Osteoblast (primary cell): ENCODE data around the gene RIMBP2. TPM values are rescaled to one million over a fixed set of nuclear protein-coding genes. Genes with fewer than 3 reads are reported as not detected.
A peak's percentile ranks its signal among the peaks of the same experiment; 100 is the strongest.
"Not testable (repeated sequence)": the region's sequence is repeated elsewhere in the genome, so short reads cannot be mapped to it uniquely, and the experiment has no call there.

ENCODE experiments used
- DNase-seq: peaks from one replicate; pipeline ENCODE4 v3.0.0; 2011; ENCODE audit warnings: low spot score, mixed read lengths; ENCODE audit not compliant: insufficient read length; ENCODE audit errors: missing footprints
- H2AFZ ChIP-seq: 2 replicates; pipeline ENCODE4 v1.6.0; 2011; ENCODE audit warnings: mild to moderate bottlenecking, low read length
- H3K27ac ChIP-seq: 2 replicates; pipeline ENCODE4 v1.5.1; 2011; ENCODE audit warnings: mild to moderate bottlenecking, low read depth, low read length, moderate library complexity
- H3K27me3 ChIP-seq: 2 replicates; pipeline ENCODE4 v1.6.0; 2012; ENCODE audit warnings: mild to moderate bottlenecking, control low read depth, inconsistent platforms, low read length, moderate library complexity; ENCODE audit not compliant: insufficient read depth
- H3K36me3 ChIP-seq: 2 replicates; pipeline ENCODE4 v1.5.1; 2011; ENCODE audit warnings: mild to moderate bottlenecking, low read length, control low read depth, moderate library complexity; ENCODE audit not compliant: insufficient read depth
- H3K4me1 ChIP-seq: 2 replicates; pipeline ENCODE4 v1.5.1; 2011; ENCODE audit warnings: mild to moderate bottlenecking, low read length, control low read depth, moderate library complexity; ENCODE audit not compliant: insufficient read depth
- H3K4me2 ChIP-seq: 2 replicates; pipeline ENCODE4 v1.6.0; 2011; ENCODE audit warnings: mild to moderate bottlenecking, low read length; ENCODE audit not compliant: insufficient read depth
- H3K4me3 ChIP-seq: fragments of 200-600 bp; sonication (generic); 3 replicates; pipeline ENCODE4 v1.5.1; 2012; ENCODE audit warnings: mild to moderate bottlenecking, low read length, inconsistent platforms; ENCODE audit not compliant: insufficient read depth
- H3K79me2 ChIP-seq: 2 replicates; pipeline ENCODE4 v1.6.0; 2012; ENCODE audit warnings: mild to moderate bottlenecking, low read length, control low read depth, inconsistent platforms; ENCODE audit not compliant: insufficient read depth
- H3K9me3 ChIP-seq: 2 replicates; pipeline ENCODE4 v1.5.1; 2011; ENCODE audit warnings: low read depth, low read length, control low read depth
- H4K20me1 ChIP-seq: 2 replicates; pipeline ENCODE4 v1.6.0; 2012; ENCODE audit warnings: mild to moderate bottlenecking, low read length, control low read depth; ENCODE audit not compliant: insufficient read depth
- CTCF ChIP-seq: IDR thresholded peaks from 2 replicates; pipeline ENCODE4 v1.5.1; 2011; ENCODE audit warnings: mild to moderate bottlenecking, low read depth, low read length, moderate library complexity; ENCODE audit errors: extremely low read depth
- total RNA-seq: library from RNA; depleted of rRNA; stranded (reverse); fragments of >200 nt; gene quantifications from 2 replicates; pipeline ENCODE4 v1.2.3, GENCODE V29; 2012

The RIMBP2 gene
- total RNA-seq, 1 donor: not detected

- no peak for TF ChIP-seq CTCF
- no peak for DNase-seq
- H2AFZ ChIP-seq: no peak overlapping the region
Observed at GRCh38 chr12:130752692-130753230, 36.7 kb upstream of the RIMBP2 start.

GRCh38 chr12:130752037-130752436 is 35.9 kb upstream of the RIMBP2 start:
- H3K27me3 ChIP-seq, H3K36me3 ChIP-seq, H3K79me2 ChIP-seq, H3K4me3 ChIP-seq, H3K4me2 ChIP-seq, H2AFZ ChIP-seq, H3K9me3 ChIP-seq, H3K27ac ChIP-seq, DNase-seq, H4K20me1 ChIP-seq, H3K4me1 ChIP-seq: not testable (repeated sequence)

More at GRCh38 chr12:130752692-130753230, 36.7 kb upstream of the RIMBP2 start:
- Histone ChIP-seq H3K4me2 (no peak overlapping the region), H3K27ac (no peak overlapping the region), H3K4me1 (no peaks in the 10 kb centered on the region), H3K27me3 (no peaks in the 10 kb centered on the region), H3K36me3 (no peaks in the 10 kb centered on the region), H3K9me3 (no peaks in the 10 kb centered on the region), H4K20me1 (no peaks in the 10 kb centered on the region), H3K79me2 (no peaks in the 10 kb centered on the region), H3K4me3 (no peak overlapping the region)

GRCh38 chr12:130748786-130749185 is 32.7 kb upstream of the RIMBP2 start:
- Histone ChIP-seq H3K4me1 (no peaks in the 10 kb centered on the region), H3K79me2 (no peaks in the 10 kb centered on the region), H3K36me3 (no peaks in the 10 kb centered on the region), H3K27me3 (no peaks in the 10 kb centered on the region), H4K20me1 (no peaks in the 10 kb centered on the region), H3K9me3 (no peaks in the 10 kb centered on the region), H2AFZ (no peak overlapping the region), H3K4me2 (no peak overlapping the region), H3K4me3 (no peak overlapping the region), H3K27ac (no peak overlapping the region)
- DNase-seq: no peak
- no peak for TF ChIP-seq CTCF

- Histone ChIP-seq H3K36me3 (no peaks in the 10 kb centered on the region), H3K27me3 (no peaks in the 10 kb centered on the region), H3K4me1 (no peaks in the 10 kb centered on the region), H3K4me3 (no peak overlapping the region), H4K20me1 (no peaks in the 10 kb centered on the region), H3K4me2 (no peak overlapping the region), H3K9me3 (no peaks in the 10 kb centered on the region), H2AFZ (no peak overlapping the region), H3K27ac (no peak overlapping the region), H3K79me2 (no peaks in the 10 kb centered on the region)
- TF ChIP-seq CTCF: peak; percentile 84
- DNase-seq: peak; percentile 88
Observed at GRCh38 chr12:130747867-130748740, 32.0 kb upstream of the RIMBP2 start.
